GM18909 (cell line): ENCODE measurements around the gene TUBGCP5.

Experiments used
- ATAC-seq: cut with Tn5 transposase; IDR thresholded peaks from one replicate; pipeline ENCODE4 v1.9.1; 2021; ENCODE audit warnings: mild to moderate bottlenecking; ENCODE audit not compliant: unreplicated experiment, poor library complexity

TUBGCP5 gene

DNA sequence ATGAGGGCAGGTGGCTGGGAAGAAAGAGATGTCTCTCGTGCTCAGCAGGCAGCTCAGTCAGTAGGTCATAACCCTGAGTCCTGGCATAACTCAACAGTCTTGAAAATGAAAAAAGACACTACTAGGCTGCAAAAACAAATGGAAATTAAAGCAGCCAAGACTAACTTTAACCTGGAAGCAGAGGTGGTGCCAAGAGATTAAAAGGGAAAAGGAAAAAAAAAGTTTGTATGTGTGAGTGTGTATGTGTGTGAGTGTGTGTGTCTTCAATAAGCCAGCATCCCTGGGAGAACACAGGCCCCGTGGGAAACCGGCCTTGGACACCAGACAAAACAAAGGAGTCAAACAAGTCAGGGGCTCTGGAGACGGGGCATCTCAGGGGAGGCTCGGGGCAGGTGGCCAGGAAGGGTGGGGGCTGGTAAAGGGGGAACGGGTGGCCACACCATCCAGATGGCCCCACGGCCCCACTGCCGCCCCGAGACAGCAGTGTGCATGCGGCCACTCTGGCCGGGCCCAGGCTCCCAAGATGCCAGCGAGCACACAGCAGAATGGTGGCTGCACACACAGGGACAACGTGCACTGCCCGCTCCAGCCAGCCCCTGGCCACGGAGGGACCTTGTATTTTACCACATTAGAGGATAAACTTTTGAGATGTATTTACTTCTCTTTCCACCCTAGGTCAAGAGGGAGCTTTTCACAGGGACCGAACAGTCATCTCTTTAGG lies 83.0 kb downstream of the TUBGCP5 start:
- ATAC-seq, result no peak

DNA sequence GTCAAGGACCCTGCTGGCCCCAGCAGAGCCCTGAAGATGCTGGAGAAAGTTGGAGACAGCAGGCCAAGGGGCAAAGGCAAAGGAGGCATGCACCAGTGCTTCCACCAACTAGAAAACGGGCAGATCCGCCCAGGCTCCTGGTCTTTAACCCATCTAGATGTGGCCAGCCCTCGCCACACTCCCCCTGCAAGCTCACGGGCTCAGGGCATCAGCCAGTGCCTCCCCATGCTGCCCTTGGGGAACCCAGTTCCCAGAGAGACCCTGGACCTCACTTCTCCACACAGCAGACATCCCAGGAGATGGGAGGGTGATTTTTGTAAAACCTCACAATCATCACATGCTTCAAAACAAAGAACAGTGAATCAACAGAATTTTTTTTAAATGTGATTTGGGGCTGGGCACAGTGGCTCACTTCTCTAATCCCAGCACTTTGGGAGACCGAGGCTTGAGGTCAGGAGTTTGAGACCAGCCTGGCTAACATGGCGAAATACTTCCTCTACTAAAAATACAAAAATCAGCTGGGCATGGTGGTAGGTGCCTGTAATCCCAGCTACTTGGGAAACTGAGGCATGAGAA lies 83.7 kb downstream of the TUBGCP5 start:
- ATAC-seq, result no peak

DNA sequence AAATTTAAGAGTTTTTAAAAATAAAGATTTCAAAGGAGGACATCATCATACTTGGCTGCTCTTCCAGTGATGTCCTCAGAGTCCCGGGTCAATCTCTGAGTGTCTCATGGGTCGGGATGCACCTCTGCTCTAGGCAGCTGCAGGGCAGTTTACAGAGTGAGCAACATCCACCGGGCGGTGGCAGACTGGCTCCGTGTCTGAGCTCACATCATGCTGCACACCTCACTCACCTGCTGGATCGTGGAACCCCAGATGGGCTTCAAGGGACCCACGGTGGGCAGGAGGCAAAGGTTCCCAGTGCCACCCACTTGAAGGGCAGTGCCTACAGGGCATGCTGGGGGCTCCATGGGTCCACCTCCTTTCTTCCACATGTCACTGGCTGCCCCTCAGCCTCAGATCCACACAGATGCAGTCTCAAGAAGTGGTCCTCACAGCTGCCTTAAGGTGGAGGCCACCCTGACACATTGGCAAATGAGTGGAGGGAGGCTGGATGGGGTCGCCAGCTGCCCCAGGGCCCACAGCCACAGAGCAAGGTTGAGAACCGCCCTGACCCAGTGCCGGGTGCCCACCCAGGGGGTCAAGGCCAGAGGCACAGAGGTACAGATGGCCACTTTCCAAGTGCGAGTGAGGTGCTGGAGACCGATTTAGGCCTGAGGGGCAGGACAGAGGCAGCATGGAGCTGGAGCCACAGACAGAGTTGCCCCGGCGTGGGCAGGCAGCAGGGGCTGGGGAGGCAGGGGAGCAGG lies 84.4 kb downstream of the TUBGCP5 start:
- ATAC-seq, result no peak

DNA sequence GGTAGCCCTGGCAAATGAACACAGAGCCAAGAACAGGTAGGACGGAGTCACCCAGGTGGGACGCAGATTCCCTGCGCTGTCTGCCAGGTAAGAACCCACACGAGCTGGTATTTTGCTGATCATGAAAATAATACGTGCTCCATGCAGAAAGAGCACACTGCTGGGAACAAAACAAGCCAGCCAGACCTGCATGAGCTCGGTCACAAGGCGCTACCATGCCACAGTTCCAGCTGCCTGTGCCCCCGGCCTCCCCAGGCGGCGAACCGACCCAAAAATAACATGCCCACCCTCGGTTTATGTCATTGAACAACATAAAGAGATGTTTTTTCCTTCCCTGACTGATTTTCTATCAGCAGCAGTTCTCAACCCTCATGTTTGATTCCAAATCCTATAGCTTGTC lies 85.0 kb downstream of the TUBGCP5 start:
- no peak for ATAC-seq

DNA sequence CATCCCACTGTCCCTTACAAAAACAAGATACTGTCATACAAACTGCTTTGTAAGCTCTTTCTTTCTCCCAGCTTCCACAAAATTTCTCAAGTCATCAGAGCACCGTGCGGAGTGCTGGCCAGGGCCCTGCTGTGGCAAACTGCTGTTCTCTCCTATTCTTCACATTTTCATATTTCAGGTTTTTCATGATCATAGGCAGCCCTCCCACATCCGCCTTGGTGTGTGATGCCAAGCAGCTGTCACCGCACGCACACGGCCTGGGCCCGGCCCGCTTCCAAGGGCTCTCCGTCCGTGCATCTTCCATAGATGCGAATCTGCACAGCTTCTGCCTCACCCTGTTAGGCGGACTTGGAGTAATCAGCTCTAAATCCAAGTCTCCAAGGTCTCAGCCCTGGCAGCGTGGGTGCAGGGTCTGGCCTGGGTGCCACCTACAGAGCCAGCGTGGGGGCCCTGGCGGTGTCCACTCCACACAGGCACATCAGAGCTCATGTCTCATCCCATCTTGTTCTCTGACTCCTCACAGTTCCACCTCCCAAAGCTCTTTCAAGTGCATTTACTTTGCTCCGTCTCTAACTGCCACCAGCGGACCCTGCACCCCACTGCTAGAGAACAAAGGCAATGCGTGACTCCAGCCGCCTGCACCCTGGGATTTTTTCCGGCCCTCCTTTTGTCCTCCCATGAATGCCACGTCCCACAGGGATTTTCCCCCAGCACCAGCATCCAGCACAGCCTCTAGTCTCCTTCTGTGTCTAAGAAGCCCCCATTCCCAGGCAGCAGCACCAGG lies 86.4 kb downstream of the TUBGCP5 start:
- no peak for ATAC-seq

DNA sequence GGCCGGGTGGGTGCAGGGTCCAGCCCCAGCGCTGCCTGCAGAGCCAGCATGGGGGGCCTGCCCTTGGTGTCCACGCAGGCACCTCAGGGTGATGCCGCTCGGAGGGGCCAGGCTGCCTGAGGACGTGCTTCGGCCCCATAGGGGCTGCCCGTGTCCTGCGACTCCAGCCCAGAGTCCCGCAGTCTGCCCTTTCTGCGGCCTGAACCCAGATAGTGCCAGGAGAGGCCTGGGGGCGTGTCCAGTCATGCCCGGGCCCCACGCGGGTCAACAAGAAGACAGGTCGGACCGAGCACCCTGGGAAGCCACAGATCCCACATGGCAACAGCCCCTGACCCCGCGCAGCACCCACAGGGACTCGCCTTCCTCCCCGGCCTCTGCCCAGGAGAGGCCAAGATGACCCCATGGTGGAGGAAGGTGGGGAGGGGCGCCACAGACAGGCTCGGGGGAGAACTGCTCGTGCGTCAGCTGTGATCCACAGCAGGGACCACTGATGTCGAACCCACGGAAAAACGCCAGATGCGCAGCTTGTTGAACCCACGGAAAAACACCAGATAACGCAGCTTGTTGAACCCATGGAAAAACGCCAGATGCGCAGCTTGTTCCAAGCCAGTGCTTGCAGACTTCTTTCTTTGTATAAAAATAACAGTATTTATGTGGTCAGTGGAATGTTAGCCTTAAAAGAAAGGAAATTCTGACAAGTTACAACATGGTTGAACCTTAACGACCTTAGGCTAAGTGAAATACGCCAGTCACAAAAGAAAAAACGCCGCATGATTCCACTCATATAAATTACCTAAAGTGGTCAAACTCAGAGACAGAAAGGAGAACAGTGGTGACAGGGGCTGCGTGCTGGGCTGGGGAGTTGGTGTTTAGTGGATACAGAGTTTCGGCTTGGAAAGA lies 87.7 kb downstream of the TUBGCP5 start:
- ATAC-seq, result no peak

DNA sequence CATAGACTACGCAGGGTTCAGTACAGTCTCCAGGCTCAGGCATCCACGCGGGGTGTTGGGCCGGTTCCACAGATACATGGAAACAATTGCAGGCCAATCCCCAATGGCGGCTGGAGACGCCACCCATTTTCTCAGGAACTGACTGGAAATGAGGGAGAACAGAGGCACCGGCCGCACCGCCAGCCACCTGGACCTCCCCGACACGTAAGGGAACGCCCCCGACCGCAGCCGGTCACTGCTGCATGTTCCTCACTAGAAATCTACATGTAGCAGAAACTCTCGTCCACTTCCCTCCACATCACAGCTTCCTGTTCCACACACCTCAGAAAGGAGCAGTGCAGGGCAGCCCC lies 88.4 kb downstream of the TUBGCP5 start:
- no peak for ATAC-seq

DNA sequence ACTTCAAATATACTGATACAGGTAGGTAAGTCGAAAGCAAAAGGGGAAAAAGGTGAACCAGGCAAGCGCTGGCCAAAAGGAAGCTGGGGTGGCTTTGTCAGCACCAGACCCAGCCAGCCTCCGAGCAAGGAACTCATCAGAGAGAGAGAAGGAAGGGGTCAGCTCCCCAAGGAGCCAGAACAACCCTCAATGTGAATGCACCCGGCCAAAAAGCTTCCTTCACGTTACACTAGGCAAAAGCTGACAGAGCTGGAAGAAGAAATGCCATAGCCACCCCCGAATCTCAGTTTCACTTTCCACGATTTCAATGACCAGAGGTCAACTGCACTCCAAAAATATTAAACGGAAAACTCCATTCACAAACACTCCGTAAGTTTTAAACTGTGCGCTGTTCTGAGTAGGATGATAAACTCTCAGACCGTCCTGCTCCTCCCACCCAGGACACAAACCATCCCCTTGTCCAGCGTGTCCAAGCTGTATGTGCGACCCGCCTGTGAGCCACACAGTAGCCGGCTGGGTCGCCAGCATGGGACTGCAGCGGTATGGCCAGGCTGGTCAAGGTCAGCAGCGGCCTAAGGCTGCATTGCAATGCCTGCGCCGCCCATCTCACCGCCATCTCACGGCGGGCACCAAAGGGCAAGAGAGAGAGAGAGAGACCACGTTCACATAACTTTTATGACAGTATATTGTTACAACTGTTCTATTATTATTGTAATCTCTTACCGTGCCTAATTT lies 88.9 kb downstream of the TUBGCP5 start:
- no peak for ATAC-seq
